ENCODE results near the gene MGAT4B. TPM values are rescaled to one million over a fixed set of nuclear protein-coding genes. Genes with fewer than 3 reads are reported as not detected.
"Not testable (repeated sequence)": the region's sequence is repeated elsewhere in the genome, so short reads cannot be mapped to it uniquely, and the experiment has no call there.

The MGAT4B gene
- total and polyA plus RNA-seq, 4 experiments from 2014 or later = 8.3 to 121 (median 71.5) TPM

DNA sequence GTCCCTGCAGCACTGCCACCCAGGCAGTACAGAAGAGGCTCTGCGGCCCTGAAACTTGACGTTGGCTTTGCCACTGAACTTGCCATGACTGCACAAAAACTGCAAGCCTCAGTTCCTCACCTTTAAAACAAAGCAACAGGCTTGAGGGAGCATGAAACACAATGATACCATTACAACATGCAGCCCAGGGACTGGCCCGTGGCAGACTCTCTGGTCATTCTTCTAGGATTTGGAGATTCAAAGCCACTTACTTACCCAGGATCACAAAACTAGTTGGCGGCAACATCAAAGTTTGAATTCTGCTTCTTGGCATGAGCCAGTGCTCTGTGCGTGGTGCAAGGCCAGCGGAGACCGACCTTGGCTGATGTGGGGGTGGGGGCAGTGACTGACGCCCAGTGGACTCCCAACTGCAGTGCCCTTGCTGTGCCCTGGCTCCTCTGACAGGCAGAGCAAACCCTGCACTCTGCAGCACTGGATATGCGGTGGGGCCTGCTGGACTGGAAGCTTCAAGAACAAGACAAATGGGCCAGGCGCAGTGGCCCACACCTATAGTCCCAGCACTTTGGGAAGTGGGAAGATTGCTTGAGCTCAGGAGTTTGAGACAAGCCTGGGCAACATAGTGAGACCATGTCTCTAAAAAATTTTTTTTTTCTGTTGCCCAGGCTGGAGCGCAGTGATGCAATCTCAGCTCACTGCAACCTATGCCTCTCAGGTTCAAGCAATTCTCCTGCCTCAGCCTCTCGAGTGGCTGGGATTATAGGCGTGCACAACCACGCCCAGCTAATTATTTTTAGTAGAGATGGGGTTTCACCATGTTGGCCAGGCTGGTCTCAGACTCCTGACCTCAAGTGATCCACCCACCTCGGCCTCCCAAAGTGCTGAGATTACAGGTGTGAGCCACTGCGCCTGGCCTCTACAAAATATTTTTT, 32.9 kb upstream of the MGAT4B start:
- no peak overlapping the region for H3K4me3 Mint-ChIP-seq

GRCh38 chr5:179837076-179838011, 30.7 kb upstream of the MGAT4B start:
- Mint-ChIP-seq H3K4me1 (peaks cover 12 to 26% (median 17%) of the 10 kb centered on the region in 4 donors), H3K36me3 (peaks cover 50 to 72% of the 10 kb centered on the region in 2 donors), H3K4me3 (peak overlapping the region in 5 of 8 donors; percentile 57 to 74 (median 71)), H3K27me3 (no peaks in the 10 kb centered on the region), H3K9me3 (no peaks in the 10 kb centered on the region), H3K27ac (peak overlapping the region; percentile 82 to 96 (median 93))
- Histone ChIP-seq H3K4me3 (ENCODE audit: low read length in 2 of 2) (peak overlapping the region in 1 of 2 donors; percentile 30), H3K27me3 (ENCODE audit: insufficient read depth, low read length) (no peaks in the 10 kb centered on the region), H3K4me1 (ENCODE audit: insufficient read depth, low read length) (peaks cover 21% of the 10 kb centered on the region), H3K27ac (ENCODE audit: low read depth, low read length) (peak overlapping the region; percentile 57), H3K36me3 (ENCODE audit: insufficient read depth, low read length) (peaks cover 56% of the 10 kb centered on the region), H3K9me3 (ENCODE audit: control insufficient read depth in 1 of 2, low read length in 2 of 2) (no peaks in the 10 kb centered on the region)
- POLR2A ChIA-PET (ENCODE audit: partially characterized antibody) = interaction anchor here (1.1 to 2.8 kb wide), 8 partner anchors 10 to 213 kb away, joined by 3 to 20 read pairs (median 6); partner anchors contain the start of genes MAML1, MRNIP and SQSTM1
- CTCF ChIA-PET (ENCODE audit: partially characterized antibody) = interaction anchor here (0.5 to 1.7 kb wide), 6 partner anchors 10 to 75 kb away, joined by 3 to 4 read pairs (median 3); no protein-coding TSS in a partner anchor
- no peak for DNase-seq
- intact Hi-C loops (cut with micrococcal nuclease) = loop anchor here (5.0 kb wide), 1 partner anchor 35 kb away; no protein-coding TSS in a partner anchor

More for the DNA sequence above, 32.9 kb upstream of the MGAT4B start:
- H3K9me3 ChIP-seq (ENCODE audit: control insufficient read depth in 1 of 2, low read length in 2 of 2) = no peaks in the 10 kb centered on the region
- DNase-seq = no peak
- no peak overlapping the region for H3K27ac ChIP-seq (ENCODE audit: low read depth, low read length)
- ChIA-PET CTCF (ENCODE audit: partially characterized antibody) (interaction anchor here (0.7 kb wide), 1 partner anchor 133 kb away, joined by 4 read pairs; no protein-coding TSS in a partner anchor), POLR2A (ENCODE audit: partially characterized antibody) (interaction anchor here (1.1 kb wide), 1 partner anchor 18 kb away, joined by 3 read pairs; no protein-coding TSS in a partner anchor)
- Mint-ChIP-seq H3K36me3 (peaks cover 41 to 66% of the 10 kb centered on the region in 2 donors), H3K9me3 (no peaks in the 10 kb centered on the region), H3K27ac (peak overlapping the region in 5 of 7 donors; percentile 8 to 82 (median 29)), H3K4me1 (peaks cover 12 to 26% (median 17%) of the 10 kb centered on the region in 4 donors), H3K27me3 (no peaks in the 10 kb centered on the region)
- peaks cover 21% of the 10 kb centered on the region for H3K4me1 ChIP-seq (ENCODE audit: insufficient read depth, low read length)
- no peaks in the 10 kb centered on the region for H3K27me3 ChIP-seq (ENCODE audit: insufficient read depth, low read length)
- intact Hi-C loops (cut with micrococcal nuclease) = loop anchor here (5.0 kb wide), 1 partner anchor 37 kb away; no protein-coding TSS in a partner anchor
- H3K4me3 ChIP-seq (ENCODE audit: low read length in 2 of 2) = no peak overlapping the region
- peaks cover 39% of the 10 kb centered on the region for H3K36me3 ChIP-seq (ENCODE audit: insufficient read depth, low read length)

DNA sequence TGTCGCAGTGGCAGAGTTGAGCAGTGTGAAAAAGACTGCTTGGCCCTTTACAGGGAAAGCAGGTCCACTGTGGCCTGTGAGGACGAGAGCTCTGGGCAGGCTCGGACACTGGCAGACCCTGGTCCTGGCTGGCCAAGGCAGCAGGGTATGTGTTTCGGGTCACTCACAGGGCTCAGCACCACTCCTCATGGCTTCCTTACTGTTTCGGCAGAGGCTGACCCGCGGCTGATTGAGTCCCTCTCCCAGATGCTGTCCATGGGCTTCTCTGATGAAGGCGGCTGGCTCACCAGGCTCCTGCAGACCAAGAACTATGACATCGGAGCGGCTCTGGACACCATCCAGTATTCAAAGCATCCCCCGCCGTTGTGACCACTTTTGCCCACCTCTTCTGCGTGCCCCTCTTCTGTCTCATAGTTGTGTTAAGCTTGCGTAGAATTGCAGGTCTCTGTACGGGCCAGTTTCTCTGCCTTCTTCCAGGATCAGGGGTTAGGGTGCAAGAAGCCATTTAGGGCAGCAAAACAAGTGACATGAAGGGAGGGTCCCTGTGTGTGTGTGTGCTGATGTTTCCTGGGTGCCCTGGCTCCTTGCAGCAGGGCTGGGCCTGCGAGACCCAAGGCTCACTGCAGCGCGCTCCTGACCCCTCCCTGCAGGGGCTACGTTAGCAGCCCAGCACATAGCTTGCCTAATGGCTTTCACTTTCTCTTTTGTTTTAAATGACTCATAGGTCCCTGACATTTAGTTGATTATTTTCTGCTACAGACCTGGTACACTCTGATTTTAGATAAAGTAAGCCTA, 29.8 kb upstream of the MGAT4B start:
- Mint-ChIP-seq H3K36me3 (peaks cover 52 to 74% of the 10 kb centered on the region in 2 donors), H3K4me3 (peak overlapping the region in 7 of 8 donors; percentile 37 to 74 (median 65)), H3K27me3 (no peaks in the 10 kb centered on the region), H3K4me1 (peaks cover 14 to 26% (median 17%) of the 10 kb centered on the region in 4 donors), H3K27ac (peak overlapping the region; percentile 82 to 96 (median 93)), H3K9me3 (no peaks in the 10 kb centered on the region)
- H3K27me3 ChIP-seq (ENCODE audit: insufficient read depth, low read length) = no peaks in the 10 kb centered on the region
- peak overlapping the region; percentile 57 for H3K27ac ChIP-seq (ENCODE audit: low read depth, low read length)
- intact Hi-C loops (cut with micrococcal nuclease) = loop anchor here (1.0 to 5.0 kb wide), 2 partner anchors 22 to 34 kb away; partner anchors contain the start of gene MRNIP
- peak overlapping the region in 1 of 2 donors; percentile 30 for H3K4me3 ChIP-seq (ENCODE audit: low read length in 2 of 2)
- DNase-seq = peak; percentile 48 to 84 (median 64)
- peaks cover 57% of the 10 kb centered on the region for H3K36me3 ChIP-seq (ENCODE audit: insufficient read depth, low read length)
- no peaks in the 10 kb centered on the region for H3K9me3 ChIP-seq (ENCODE audit: control insufficient read depth in 1 of 2, low read length in 2 of 2)
- POLR2A ChIA-PET (ENCODE audit: partially characterized antibody) = interaction anchor here (1.1 to 2.8 kb wide), 8 partner anchors 9 to 212 kb away, joined by 3 to 20 read pairs (median 6); partner anchors contain the start of genes MAML1, MRNIP and SQSTM1
- peaks cover 21% of the 10 kb centered on the region for H3K4me1 ChIP-seq (ENCODE audit: insufficient read depth, low read length)
- CTCF ChIA-PET (ENCODE audit: partially characterized antibody) = interaction anchor here (1.2 to 1.7 kb wide), 4 partner anchors 11 to 74 kb away, joined by 3 to 4 read pairs (median 3); no protein-coding TSS in a partner anchor

- H3K9me3 ChIP-seq (ENCODE audit: control insufficient read depth in 1 of 2, low read length in 2 of 2); POLR2A ChIA-PET (ENCODE audit: partially characterized antibody): not testable (repeated sequence)
- H3K36me3 Mint-ChIP-seq = peaks cover 51 to 74% of the 10 kb centered on the region in 2 donors
Measured at GRCh38 chr5:179834871-179835270, 28.2 kb upstream of the MGAT4B start.

GRCh38 chr5:179834120-179834519, 27.5 kb upstream of the MGAT4B start:
- Mint-ChIP-seq H3K4me1 (peaks cover 17 to 32% (median 19%) of the 10 kb centered on the region in 4 donors), H3K27me3 (no peaks in the 10 kb centered on the region), H3K4me3 (no peak overlapping the region), H3K27ac (peak overlapping the region in 1 of 7 donors; percentile 83), H3K36me3 (peaks cover 58 to 76% of the 10 kb centered on the region in 2 donors), H3K9me3 (no peaks in the 10 kb centered on the region)
- H3K36me3 ChIP-seq (ENCODE audit: insufficient read depth, low read length) = peaks cover 62% of the 10 kb centered on the region
- no peaks in the 10 kb centered on the region for H3K27me3 ChIP-seq (ENCODE audit: insufficient read depth, low read length)
- H3K4me3 ChIP-seq (ENCODE audit: low read length in 2 of 2) = no peak overlapping the region
- CTCF ChIA-PET (ENCODE audit: partially characterized antibody) = interaction anchor here (0.6 to 0.7 kb wide), 2 partner anchors 11 to 14 kb away, joined by 3 to 4 read pairs; partner anchors contain the start of gene SQSTM1
- H3K9me3 ChIP-seq (ENCODE audit: control insufficient read depth in 1 of 2, low read length in 2 of 2) = no peaks in the 10 kb centered on the region
- H3K27ac ChIP-seq (ENCODE audit: low read depth, low read length) = no peak overlapping the region
- POLR2A ChIA-PET (ENCODE audit: partially characterized antibody) = interaction anchor here (6.3 kb wide), 1 partner anchor 13 kb away, joined by 46 read pairs; the partner anchor contains the start of gene SQSTM1
- no peak for DNase-seq
- peaks cover 21% of the 10 kb centered on the region for H3K4me1 ChIP-seq (ENCODE audit: insufficient read depth, low read length)
- intact Hi-C loops (cut with micrococcal nuclease) = no loop called here

More at GRCh38 chr5:179834871-179835270, 28.2 kb upstream of the MGAT4B start:
- not testable (repeated sequence) for H3K4me3 ChIP-seq (ENCODE audit: low read length in 2 of 2); H3K4me3 Mint-ChIP-seq; H3K9me3 Mint-ChIP-seq; H3K27ac ChIP-seq (ENCODE audit: low read depth, low read length); H3K27ac Mint-ChIP-seq; H3K27me3 ChIP-seq (ENCODE audit: insufficient read depth, low read length); H3K27me3 Mint-ChIP-seq; DNase-seq
- intact Hi-C loops (cut with micrococcal nuclease) = loop anchor here (5.0 kb wide), 1 partner anchor 33 kb away; no protein-coding TSS in a partner anchor
- H3K4me1 Mint-ChIP-seq = peaks cover 14 to 30% (median 17%) of the 10 kb centered on the region in 4 donors
- H3K4me1 ChIP-seq (ENCODE audit: insufficient read depth, low read length) = peaks cover 21% of the 10 kb centered on the region
- CTCF ChIA-PET (ENCODE audit: partially characterized antibody) = interaction anchor here (0.6 kb wide), 1 partner anchor 14 kb away, joined by 3 read pairs; the partner anchor contains the start of gene SQSTM1
- H3K36me3 ChIP-seq (ENCODE audit: insufficient read depth, low read length) = peaks cover 57% of the 10 kb centered on the region

DNA sequence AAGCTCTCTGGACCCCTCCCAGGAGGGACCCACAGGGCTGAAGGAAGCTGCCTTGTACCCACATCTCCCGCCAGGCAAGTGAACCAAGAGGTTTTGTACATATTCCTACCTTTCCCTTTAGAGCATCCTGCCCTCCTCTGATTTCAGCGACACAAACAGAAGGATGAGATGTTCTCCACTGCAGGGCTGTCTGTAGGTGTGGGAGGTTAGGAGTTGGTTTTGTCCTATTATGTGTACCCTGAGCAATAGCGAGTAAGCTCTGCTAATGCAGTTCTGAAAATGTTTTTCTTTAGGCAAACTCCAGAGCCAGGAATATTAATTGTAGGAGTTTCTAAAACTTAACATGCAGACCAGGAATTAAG, 27.0 kb upstream of the MGAT4B start:
- Histone ChIP-seq H3K4me3 (ENCODE audit: low read length in 2 of 2) (no peak overlapping the region), H3K27ac (ENCODE audit: low read depth, low read length) (no peak overlapping the region), H3K4me1 (ENCODE audit: insufficient read depth, low read length) (peaks cover 21% of the 10 kb centered on the region), H3K36me3 (ENCODE audit: insufficient read depth, low read length) (peaks cover 67% of the 10 kb centered on the region), H3K9me3 (ENCODE audit: control insufficient read depth in 1 of 2, low read length in 2 of 2) (no peaks in the 10 kb centered on the region), H3K27me3 (ENCODE audit: insufficient read depth, low read length) (no peaks in the 10 kb centered on the region)
- Mint-ChIP-seq H3K36me3 (peaks cover 63 to 78% of the 10 kb centered on the region in 2 donors), H3K9me3 (no peaks in the 10 kb centered on the region), H3K27ac (peak overlapping the region in 2 of 7 donors; percentile 41 to 83), H3K27me3 (no peaks in the 10 kb centered on the region), H3K4me1 (peaks cover 17 to 36% (median 20%) of the 10 kb centered on the region in 4 donors), H3K4me3 (no peak overlapping the region)
- ChIA-PET CTCF (ENCODE audit: partially characterized antibody) (interaction anchor here (0.7 kb wide), 1 partner anchor 11 kb away, joined by 4 read pairs; no protein-coding TSS in a partner anchor), POLR2A (ENCODE audit: partially characterized antibody) (interaction anchor here (6.3 kb wide), 1 partner anchor 13 kb away, joined by 46 read pairs; the partner anchor contains the start of gene SQSTM1)
- intact Hi-C loops (cut with micrococcal nuclease) = no loop called here
- DNase-seq = no peak

Data from CD4-positive, alpha-beta memory T cell (primary cell).